Activated CD4-positive, alpha-beta T cell treated with anti-CD3 and anti-CD28 coated beads, Interleukin-2, amount 50 U/mL, for 48 hours (primary cell): ENCODE data around the gene GPR158.
A peak's percentile ranks its signal among the peaks of the same experiment; 100 is the strongest.
"Not testable (repeated sequence)": the region's sequence is repeated elsewhere in the genome, so short reads cannot be mapped to it uniquely, and the experiment has no call there.

Source experiments
- DNase-seq, 2 experiments: peaks; one replicate each; pipeline ENCODE4 v3.0.0-alpha.2; 2020

Gene GPR158

DNA sequence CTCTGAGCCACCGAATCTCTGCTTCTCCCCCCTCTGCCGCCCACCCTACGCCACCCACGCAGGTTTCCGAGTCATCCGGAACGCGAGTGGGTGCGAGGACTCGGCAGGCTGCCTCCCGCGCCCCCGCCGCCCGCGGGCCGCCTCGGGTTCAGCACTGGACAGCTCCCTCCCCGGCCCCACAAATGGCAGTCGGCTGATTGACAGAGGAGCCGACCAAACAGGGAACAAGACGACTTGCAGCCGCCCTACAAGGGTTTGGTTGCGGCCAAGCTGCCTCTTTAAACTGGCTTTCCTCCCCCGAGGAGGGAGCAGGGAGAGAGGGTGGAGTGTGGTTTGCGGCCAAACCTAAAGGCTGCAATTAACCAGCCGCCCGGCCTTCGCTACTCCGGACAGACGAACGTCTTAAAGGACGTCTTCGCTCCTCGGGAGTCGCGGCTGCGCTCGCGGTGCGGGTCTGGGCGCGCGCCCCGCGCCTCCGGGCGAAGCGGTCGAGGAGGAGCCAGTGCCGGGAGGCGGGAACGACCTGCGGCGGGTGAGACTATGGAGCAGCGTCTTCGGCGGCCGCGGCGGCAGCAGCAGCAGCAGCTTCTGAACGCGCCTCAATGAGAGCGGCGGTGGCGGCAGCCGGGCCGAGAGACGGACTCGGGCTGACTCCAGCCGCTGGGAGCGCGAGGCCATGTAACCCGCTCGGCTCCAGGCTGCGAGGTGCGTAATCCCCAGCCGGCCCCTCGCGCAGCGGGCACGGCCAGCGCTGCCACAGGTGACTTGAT, at the start of gene GPR158:
Gene GPR158, plus strand, starts transcription at position 541 of the 770 bp plus-strand sequence. CDS start 420 bp downstream, outside the sequence.
- peak; percentile 50 to 58 for DNase-seq

- DNase-seq: no peak
Observed at GRCh38 chr10:25125201-25125611, 49.6 kb upstream of the GPR158 start.

GRCh38 chr10:25129592-25129991, 45.2 kb upstream of the GPR158 start:
- DNase-seq: no peak

GRCh38 chr10:25130906-25131305, 43.9 kb upstream of the GPR158 start:
- DNase-seq: no peak

DNA sequence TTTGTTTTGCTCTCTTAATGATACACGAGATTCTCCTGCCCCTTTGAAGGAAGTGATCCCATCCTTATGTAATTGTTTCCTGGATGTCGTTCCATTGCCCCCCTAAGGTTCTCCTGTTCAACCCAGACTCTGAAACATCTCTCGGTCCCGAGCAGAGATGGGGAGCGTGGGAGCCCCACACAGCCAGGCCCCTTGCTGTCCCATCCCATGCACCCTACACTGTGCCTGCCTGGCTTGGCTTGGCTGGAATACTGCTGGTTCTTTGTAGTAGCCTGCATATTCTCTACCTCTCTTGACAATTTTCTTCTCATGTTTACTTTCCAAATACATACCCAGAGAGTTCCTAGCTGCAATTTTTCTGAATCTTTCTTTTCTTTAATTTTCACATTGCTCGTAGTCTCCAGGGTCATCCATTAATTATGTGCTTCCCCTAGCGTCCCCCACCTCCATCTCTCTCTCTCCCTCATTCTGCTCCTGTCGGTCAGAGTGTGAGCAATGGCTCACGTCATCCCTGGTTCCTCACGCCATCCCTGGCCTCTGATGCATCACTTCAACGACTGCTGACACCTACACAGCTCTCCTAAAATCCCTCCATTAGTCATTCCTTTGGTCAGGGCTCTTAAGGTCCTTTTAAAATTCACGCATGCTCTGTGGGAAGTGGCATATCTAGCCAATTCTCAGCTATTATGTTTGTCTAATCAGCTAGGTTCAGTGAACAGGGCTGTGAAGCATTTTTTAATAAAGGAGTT, 32.5 kb upstream of the GPR158 start:
- no peak for DNase-seq

- no peak for DNase-seq
Observed at GRCh38 chr10:25157650-25158049, 17.2 kb upstream of the GPR158 start.

GRCh38 chr10:25159591-25159990, 15.2 kb upstream of the GPR158 start:
- no peak for DNase-seq

DNA sequence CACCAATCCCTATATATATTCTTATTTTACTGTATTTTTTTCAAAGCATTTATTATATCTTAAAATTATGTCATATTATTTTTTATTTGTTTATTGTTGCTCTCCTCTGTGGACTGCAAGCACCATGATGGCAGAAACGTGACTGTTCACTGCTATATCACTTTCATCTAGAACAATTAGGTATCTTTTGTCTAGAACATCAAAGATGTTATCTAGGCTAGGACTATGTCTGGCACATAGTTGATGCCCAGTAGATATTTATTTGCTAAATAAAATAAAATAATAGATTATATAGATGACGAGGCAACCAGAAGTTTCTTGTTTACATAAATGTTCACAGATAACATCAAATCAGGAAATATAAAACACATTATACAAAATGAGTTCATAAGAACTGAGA, 12.4 kb upstream of the GPR158 start:
- no peak for DNase-seq

GRCh38 chr10:25163464-25163863, 11.3 kb upstream of the GPR158 start:
- not testable (repeated sequence) for DNase-seq

GRCh38 chr10:25169740-25170139, 5.1 kb upstream of the GPR158 start:
- no peak for DNase-seq

- no peak for DNase-seq
Observed at GRCh38 chr10:25170627-25171026, 4.2 kb upstream of the GPR158 start.

GRCh38 chr10:25175527-25176420, 973 bp downstream of the GPR158 start:
- DNase-seq: no peak

DNA sequence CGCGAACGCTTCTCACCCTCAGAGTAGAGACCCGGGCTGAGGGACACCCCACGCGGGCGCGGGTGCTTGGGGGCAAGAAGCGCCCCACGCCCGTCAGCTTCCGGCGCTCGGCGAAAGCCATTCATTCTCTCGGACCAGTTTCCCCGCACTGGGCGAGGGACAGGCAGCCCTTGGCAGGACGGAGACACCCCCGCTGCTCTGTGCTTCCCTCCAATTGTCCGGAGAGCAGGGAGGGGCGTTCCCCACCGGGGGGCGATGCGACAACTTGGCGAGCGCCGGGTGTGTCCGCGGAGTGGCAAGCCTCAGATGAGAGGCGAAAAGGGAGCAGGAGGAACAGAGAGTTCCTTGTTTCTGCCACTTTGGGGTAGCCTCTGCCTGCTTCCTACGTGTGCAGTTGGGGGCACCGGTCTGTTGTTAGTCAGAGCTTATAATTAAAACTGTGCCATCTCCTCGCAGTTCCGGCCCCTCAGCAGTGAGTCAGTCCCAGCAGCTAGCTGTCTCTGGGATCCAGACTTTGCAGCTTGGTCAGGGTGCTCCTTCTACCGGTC, 1.7 kb downstream of the GPR158 start:
- no peak for DNase-seq

DNA sequence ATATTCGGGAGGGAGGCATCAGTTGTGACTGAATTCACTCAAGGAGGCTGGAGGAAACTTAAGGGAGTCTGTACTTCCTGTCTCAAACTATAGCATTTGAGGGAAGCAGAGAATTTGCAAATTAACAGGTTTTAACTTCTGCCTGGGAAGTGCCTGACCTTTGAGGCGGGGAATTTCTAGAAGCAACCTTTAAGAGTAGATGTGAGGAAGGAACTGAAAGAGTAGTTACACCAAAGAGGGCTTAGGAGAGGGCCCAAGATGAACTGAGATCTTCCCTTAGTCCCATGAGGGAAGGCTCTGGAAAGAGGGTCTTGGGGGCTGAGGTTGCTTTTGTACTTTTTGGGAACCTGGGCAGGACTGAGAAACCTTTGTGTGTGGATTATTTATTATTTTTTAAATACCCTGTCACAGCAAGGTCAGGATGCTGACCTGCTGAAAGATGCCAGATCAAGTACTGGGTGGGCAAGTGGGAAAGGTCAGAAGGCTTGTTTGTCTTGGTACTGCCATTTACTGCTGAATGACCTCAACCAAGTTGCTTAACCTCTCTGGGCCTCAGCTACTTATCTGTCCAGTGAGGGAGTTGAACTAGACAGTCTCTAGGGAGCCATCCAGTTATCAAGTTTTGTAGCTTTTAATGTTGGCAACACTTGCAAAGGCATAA, 2.4 kb downstream of the GPR158 start:
- DNase-seq: no peak

GRCh38 chr10:25177754-25178135, 2.9 kb downstream of the GPR158 start:
- no peak for DNase-seq

GRCh38 chr10:25178411-25178810, 3.6 kb downstream of the GPR158 start:
- no peak for DNase-seq

DNA sequence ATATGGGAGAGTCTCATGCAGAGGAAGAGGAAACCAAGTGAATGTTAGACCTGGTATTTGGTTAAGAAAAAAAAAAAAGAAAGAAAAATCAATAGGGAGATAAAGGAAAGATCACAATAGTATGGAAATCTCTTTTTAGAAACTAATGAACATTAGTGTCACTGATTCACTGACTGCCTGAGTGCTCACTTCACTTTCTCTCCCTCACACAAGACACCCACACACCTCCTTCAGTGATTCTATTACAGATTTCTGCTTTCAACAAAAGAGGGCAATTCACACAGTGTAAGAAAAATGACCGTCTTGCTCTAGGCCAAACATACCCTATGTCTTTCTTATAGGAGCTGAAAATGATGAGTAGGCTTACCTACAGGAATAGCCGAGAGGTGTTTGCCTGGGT, 6.0 kb downstream of the GPR158 start:
- no peak for DNase-seq

DNA sequence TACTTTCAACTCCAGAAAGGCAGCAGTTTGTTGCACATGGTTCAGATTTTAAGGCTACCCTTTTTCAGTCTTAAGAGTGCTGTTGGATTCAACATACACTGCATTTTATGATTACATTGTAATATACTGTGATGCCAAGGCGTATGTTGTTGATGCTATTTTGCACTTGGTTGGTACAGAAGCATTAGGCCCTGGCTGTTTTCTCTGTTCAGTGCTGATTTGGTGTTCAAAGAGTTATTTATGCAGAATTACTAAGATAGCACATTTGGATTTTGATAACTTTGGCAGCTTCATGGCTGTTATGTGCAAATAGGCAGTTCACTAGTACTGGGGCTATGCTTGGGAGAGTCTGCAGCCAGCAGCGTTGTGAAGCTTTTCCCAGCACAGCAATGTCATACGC, 7.8 kb downstream of the GPR158 start:
- DNase-seq: no peak

DNA sequence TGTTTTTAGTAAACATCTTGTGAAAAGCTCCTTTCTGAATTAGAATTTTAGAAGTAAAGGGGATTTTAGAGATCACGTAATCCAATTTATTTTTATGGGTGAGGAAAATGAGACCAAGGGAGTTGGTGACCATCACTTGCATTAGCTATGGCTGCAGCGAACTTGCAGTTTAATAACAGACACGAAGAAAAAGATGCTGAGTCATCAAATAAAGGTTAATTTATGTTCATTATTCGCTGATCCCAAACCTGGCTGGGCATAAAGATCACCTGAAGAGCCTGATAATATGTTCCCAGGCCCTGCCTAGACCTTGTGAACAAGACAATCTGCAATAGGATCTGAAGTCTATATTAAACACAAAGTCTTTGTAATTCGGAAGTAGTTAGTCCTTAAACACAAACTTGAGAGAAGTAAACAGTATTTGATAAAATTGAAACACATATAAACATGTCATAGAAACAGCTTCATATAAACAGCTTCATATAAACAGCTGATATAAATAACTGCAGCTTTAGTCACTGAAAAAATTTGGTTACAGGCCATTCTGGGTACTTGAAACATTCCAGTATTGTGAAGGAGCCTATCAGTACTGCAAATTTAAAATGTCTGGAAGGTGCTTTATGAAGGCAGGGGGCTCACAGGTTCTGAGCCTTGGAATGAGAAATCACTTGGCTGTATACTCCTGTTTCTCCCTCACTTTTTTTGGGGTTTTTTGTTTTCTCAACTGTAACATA, 16.5 kb downstream of the GPR158 start:
- no peak for DNase-seq

DNA sequence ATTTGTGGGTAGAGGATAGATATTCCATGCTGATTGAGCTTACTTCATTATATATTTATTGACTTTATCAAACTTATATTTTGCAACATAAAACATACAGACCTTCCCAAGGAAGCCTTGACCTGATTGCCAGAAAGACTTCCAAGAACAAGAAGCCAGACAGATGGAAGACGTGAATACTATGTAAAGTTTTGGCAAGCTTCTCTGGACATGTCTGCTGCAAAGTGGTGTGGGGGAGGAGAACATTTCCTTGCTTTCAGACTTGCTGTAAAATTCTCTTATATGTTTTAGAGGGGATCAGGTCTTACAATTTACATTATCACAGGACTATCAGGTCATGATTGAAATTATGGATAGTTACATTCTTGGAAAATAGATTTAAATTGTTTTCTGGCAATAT, 23.4 kb downstream of the GPR158 start:
- DNase-seq: no peak

- DNase-seq: no peak
Observed at GRCh38 chr10:25206693-25207414, 32.1 kb downstream of the GPR158 start.
